HL-60 (cell line): Measurements from ENCODE around the gene THOC6.

ENCODE experiments used
- DNase-seq, 2 experiments: peaks; one replicate each; pipeline ENCODE4 v3.0.0-alpha.2; 2010 to 2020; ENCODE audit warnings: low read depth in 1 of 2, low spot score in 1 of 2
- H3K27ac ChIP-seq: fragments of 250-450 bp; sonication (Bioruptor Pico); replicated peaks from 2 replicates; pipeline ENCODE4 v1.5.1; 2020; ENCODE audit warnings: mild to moderate bottlenecking, moderate library complexity
- H3K27me3 ChIP-seq: fragments of 250-450 bp; sonication (Bioruptor Pico); 2 replicates; pipeline ENCODE4 v1.5.1; 2021; ENCODE audit warnings: mild to moderate bottlenecking, moderate library complexity; ENCODE audit not compliant: insufficient read depth, poor library complexity, severe bottlenecking
- H3K4me3 ChIP-seq: replicated peaks from 2 replicates; pipeline ENCODE4 v1.5.1; 2011; ENCODE audit warnings: mild to moderate bottlenecking, control low read depth, low read length; ENCODE audit not compliant: insufficient read depth
- GABPA ChIP-seq: IDR thresholded peaks from 2 replicates; pipeline ENCODE4 v1.6.1; 2012; ENCODE audit warnings: low read depth
- POLR2AphosphoS5 ChIP-seq: IDR thresholded peaks from 2 replicates; pipeline ENCODE4 v1.6.1; 2012; ENCODE audit warnings: low read depth
- REST ChIP-seq: IDR thresholded peaks from 2 replicates; pipeline ENCODE4 v1.6.1; 2012; ENCODE audit warnings: low read depth; ENCODE audit not compliant: insufficient replicate concordance
- SPI1 ChIP-seq: IDR thresholded peaks from 2 replicates; pipeline ENCODE4 v1.6.1; 2012; ENCODE audit warnings: low read depth, mild to moderate bottlenecking, borderline replicate concordance
- long read RNA-seq: library from polyadenylated mRNA; unstranded; transcript quantifications from one replicate; pipeline ENCODE4 v2.0.0, GENCODE V29; 2020
- TF ChIP-seq, protein P1 (sequence below): IDR thresholded peaks from one replicate; pipeline ENCODE4 v1.5.1; 2011; ENCODE audit warnings: low read length, control low read depth, inconsistent platforms; ENCODE audit not compliant: insufficient read depth

THOC6 gene
- long read RNA-seq, transcript THOC6-202 (13 exons, 1,419 nt): major isoform, 166 of 209 reads
- long read RNA-seq, partial matches to known transcripts: 1 of 209 reads
- long read RNA-seq, other reads (novel, unspliced or antisense): 38 of 209 reads

- H3K27me3 ChIP-seq: peaks cover 1% of the 10 kb centered on the region
- TF ChIP-seq POLR2AphosphoS5 (peak; percentile 85; the same call in 1 of the 2 replicates), GABPA (no peak), REST (no peak), SPI1 (peak; percentile 52; the same call in 1 of the 2 replicates)
- TF ChIP-seq, protein P1, sequence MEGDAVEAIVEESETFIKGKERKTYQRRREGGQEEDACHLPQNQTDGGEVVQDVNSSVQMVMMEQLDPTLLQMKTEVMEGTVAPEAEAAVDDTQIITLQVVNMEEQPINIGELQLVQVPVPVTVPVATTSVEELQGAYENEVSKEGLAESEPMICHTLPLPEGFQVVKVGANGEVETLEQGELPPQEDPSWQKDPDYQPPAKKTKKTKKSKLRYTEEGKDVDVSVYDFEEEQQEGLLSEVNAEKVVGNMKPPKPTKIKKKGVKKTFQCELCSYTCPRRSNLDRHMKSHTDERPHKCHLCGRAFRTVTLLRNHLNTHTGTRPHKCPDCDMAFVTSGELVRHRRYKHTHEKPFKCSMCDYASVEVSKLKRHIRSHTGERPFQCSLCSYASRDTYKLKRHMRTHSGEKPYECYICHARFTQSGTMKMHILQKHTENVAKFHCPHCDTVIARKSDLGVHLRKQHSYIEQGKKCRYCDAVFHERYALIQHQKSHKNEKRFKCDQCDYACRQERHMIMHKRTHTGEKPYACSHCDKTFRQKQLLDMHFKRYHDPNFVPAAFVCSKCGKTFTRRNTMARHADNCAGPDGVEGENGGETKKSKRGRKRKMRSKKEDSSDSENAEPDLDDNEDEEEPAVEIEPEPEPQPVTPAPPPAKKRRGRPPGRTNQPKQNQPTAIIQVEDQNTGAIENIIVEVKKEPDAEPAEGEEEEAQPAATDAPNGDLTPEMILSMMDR: no peak
- H3K27ac ChIP-seq: peak within 1 kb of the TSS; percentile 98
- DNase-seq: peak; percentile 97 to 99
- H3K4me3 ChIP-seq: peak within 1 kb of the TSS; percentile 80
Observed at GRCh38 chr16:3023669-3024478, at the start of gene THOC6, which contains the start of gene HCFC1R1. Gene THOC6 (plus strand): TSS chr16:3024035. CDS start chr16:3024327, 292 bp downstream. Gene HCFC1R1 (minus strand): TSS chr16:3023942. CDS start chr16:3023941, 1 bp downstream.

DNA sequence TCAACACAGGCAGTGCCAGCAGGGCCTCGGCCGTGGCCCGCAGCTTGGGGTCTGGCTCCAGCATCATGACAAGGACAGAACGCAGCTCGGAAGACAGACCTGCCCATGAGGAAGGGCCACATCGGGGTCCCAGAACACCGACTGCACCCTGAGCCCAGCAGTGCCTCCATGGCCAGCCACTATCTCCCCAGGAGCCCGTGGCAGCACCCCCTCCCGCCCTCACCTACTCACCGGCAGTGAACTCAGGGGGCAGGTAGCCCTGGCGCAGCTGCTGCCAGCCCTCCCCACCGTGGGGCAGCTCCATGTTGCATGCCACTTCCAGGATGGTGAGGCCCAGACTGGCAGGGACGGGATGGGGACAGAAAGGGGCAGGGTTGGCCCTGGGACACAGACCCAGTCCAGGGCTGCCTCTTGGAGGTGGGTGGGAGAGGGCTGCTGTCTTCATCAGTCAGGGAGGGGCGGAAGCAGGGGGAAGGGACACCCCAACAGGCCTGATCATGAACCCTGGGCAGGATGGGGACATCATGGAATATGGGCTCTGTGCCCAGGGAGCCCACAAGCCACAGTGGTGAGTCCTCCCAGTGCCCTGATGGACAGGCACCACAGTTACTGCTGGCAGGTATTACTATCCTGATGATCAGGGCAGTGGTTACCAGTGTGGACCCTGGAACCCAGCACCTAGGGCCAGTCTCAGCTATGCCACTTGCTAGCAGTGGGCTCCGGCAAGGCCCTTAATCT, 49.3 kb upstream of the THOC6 start:
- H3K4me3 ChIP-seq: no peak overlapping the region
- DNase-seq: no peak
- H3K27ac ChIP-seq: no peak overlapping the region
- no peaks in the 10 kb centered on the region for H3K27me3 ChIP-seq
- TF ChIP-seq POLR2AphosphoS5: peak; percentile 66
- TF ChIP-seq GABPA: no peak

DNA sequence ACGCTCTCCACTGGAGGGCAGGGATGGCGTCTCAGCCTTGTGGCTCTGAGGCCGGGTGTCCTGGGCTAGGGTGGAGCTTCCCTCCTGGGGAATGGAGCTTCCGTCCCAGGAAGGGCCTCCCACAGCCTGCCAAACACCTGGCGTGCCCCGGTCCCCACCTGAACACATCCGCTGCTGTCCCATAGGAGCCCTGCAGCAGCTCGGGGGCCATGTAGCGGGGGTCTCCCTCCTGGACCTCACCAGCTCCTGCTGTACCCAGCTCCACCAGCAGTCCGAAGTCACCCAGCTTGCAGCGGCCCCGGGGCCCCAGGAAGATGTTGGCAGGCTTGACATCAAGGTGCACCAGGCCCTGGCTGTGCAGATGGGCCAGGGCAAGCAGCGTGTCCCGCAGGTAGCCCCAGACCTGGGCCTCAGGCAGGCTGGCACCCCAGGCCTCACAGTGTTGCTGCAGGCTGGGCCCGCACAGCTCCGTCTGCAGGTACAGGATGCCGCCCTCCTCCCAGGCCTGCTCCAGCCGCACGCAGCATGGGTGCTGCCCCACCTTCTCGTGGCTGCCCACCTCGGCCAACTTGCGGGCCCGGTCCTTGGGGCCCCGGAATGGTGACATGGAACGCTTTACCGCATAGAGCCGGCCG, 48.6 kb upstream of the THOC6 start:
- no peak overlapping the region for H3K27ac ChIP-seq
- TF ChIP-seq, protein P1: no peak
- TF ChIP-seq SPI1 (no peak), POLR2AphosphoS5 (no peak), GABPA (no peak), REST (no peak)
- no peak overlapping the region for H3K4me3 ChIP-seq

GRCh38 chr16:2976201-2976600, 47.6 kb upstream of the THOC6 start:
- no peak overlapping the region for H3K4me3 ChIP-seq
- H3K27ac ChIP-seq: no peak overlapping the region
- no peaks in the 10 kb centered on the region for H3K27me3 ChIP-seq
- DNase-seq: no peak
- no peak for TF ChIP-seq GABPA
- TF ChIP-seq REST: no peak
- TF ChIP-seq SPI1: no peak
- TF ChIP-seq, protein P1: no peak

More for the DNA sequence above, 48.6 kb upstream of the THOC6 start:
- DNase-seq: no peak
- H3K27me3 ChIP-seq: no peaks in the 10 kb centered on the region
